VCaP (cell line): ENCODE measurements around the gene MBD3L5.
"Not testable (repeated sequence)": the region's sequence is repeated elsewhere in the genome, so short reads cannot be mapped to it uniquely, and the experiment has no call there.

Experiments used
- H3K27ac ChIP-seq: fragments of 450-650 bp; 2 replicates; pipeline ENCODE4 v1.5.1; 2017
- TF ChIP-seq, protein P1 (sequence below): fragments of 450-650 bp; conservative IDR thresholded peaks from 2 replicates; pipeline ENCODE4 v1.5.1; 2017; ENCODE audit warnings: mild to moderate bottlenecking, moderate library complexity

The MBD3L5 gene

DNA sequence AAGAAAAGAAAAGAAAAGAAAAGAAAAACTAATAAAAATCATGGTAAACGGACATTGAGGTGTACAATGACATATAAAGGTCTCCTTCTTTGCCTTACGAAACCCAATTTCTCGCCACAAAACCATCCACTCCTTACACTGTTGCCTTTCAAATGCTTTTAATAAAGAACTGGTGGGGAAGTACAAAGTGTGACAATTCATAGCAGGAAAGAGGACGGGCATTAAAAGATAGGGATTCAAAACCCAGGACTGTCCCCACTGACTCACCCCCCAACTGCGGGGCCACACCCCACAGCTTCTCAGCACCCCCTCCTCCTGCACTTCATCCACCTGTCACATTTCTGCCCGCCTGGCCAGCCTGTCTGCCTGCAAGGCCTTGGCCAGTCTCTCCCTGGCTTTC, 11.6 kb upstream of the MBD3L5 start:
- no peak overlapping the region for H3K27ac ChIP-seq
- TF ChIP-seq, protein P1, sequence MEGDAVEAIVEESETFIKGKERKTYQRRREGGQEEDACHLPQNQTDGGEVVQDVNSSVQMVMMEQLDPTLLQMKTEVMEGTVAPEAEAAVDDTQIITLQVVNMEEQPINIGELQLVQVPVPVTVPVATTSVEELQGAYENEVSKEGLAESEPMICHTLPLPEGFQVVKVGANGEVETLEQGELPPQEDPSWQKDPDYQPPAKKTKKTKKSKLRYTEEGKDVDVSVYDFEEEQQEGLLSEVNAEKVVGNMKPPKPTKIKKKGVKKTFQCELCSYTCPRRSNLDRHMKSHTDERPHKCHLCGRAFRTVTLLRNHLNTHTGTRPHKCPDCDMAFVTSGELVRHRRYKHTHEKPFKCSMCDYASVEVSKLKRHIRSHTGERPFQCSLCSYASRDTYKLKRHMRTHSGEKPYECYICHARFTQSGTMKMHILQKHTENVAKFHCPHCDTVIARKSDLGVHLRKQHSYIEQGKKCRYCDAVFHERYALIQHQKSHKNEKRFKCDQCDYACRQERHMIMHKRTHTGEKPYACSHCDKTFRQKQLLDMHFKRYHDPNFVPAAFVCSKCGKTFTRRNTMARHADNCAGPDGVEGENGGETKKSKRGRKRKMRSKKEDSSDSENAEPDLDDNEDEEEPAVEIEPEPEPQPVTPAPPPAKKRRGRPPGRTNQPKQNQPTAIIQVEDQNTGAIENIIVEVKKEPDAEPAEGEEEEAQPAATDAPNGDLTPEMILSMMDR: no peak

DNA sequence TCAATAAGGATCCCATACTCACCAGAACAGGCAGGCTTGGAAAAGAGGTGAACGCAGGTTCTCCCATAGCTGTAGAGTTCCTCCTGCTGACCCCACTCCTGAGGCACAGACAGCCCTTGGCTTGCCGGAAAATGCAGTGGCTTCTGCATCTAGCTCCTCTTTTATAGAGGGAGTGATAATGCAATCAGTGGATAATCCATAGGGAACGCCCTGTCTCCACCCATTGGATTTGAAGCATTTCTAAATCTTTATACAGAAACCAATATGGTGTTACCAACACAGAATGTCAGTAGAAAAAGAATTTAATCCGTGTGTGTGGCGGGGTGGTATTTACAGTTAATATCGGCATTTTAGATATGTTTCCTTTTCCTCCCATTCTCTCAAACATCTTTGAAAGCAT, 9.0 kb upstream of the MBD3L5 start, which contains the start of gene MBD3L2B:
Gene MBD3L2B (minus strand): TSS at position 101 of the 400 bp plus-strand sequence. CDS start 34 bp downstream, at position 67.
- not testable (repeated sequence) for H3K27ac ChIP-seq

DNA sequence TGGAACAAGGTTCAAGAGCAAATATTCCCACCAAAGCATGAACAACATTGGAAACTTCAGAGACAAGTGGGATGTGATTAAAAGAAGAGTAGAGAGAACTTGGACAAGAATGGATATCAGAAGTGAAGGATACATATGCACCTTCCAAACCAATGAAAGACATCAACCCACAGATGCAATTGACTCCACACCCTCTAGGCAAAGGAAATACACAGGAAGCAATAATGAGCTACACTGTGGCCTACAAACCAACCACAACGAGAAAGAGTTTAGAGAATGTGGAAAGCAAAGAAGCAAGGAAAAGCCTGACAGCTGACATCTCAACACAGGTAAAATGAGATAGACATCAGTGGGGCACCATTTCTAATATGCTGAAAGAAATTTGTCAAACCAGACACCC, 1.6 kb upstream of the MBD3L5 start:
- H3K27ac ChIP-seq: not testable (repeated sequence)

DNA sequence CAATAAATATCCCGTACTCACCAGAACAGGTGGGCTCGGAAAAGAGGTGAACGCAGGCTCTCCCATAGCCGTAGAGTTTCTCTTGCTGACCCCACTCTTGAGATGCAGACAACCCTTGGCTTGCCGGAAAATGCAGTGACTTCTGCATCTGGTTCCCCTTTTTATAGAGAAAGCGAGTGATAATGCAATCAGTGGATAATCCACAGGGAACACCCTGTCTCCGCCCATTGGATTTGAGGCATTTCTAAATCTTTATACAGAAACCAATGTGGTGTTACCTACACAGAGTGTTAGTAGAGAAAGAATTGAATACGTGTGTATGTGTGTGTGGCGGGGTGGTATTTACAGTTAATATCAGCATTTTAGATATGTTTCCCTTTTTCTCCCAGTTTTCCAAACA, 9.7 kb downstream of the MBD3L5 start, which contains the start of gene MBD3L4:
Gene MBD3L4 (minus strand): TSS at position 101 of the 400 bp plus-strand sequence. CDS start 35 bp downstream, at position 66.
- not testable (repeated sequence) for H3K27ac ChIP-seq

DNA sequence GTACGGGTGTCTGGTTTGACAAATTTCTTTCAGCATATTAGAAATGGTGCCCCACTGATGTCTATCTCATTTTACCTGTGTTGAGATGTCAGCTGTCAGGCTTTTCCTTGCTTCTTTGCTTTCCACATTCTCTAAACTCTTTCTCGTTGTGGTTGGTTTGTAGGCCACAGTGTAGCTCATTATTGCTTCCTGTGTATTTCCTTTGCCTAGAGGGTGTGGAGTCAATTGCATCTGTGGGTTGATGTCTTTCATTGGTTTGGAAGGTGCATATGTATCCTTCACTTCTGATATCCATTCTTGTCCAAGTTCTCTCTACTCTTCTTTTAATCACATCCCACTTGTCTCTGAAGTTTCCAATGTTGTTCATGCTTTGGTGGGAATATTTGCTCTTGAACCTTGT, 11.2 kb downstream of the MBD3L5 start:
- not testable (repeated sequence) for H3K27ac ChIP-seq

DNA sequence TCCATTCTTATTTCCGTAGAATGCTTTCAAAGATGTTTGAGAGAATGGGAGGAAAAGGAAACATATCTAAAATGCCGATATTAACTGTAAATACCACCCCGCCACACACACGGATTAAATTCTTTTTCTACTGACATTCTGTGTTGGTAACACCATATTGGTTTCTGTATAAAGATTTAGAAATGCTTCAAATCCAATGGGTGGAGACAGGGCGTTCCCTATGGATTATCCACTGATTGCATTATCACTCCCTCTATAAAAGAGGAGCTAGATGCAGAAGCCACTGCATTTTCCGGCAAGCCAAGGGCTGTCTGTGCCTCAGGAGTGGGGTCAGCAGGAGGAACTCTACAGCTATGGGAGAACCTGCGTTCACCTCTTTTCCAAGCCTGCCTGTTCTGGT, 18.6 kb downstream of the MBD3L5 start, which contains the start of gene MBD3L2:
Gene MBD3L2 (plus strand): TSS at position 301 of the 400 bp plus-strand sequence. CDS start 53 bp downstream, at position 354.
- H3K27ac ChIP-seq: not testable (repeated sequence)

DNA sequence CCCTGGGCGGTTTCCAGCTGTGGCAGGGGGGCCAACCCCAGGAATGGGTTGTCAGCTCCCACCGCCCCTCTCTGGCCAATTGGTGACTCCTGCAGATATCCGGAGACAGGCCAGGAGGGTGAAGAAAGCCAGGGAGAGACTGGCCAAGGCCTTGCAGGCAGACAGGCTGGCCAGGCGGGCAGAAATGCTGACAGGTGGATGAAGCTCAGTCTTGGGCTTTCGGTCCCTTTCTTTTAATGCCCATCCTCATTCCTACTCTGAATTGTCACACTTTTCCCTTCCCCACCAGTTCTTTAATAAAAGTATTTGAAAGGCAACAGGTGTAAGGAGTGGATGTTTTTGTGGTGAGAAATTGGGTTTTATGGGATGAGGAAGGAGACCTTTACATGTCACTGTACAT, 21.0 kb downstream of the MBD3L5 start:
- not testable (repeated sequence) for H3K27ac ChIP-seq

DNA sequence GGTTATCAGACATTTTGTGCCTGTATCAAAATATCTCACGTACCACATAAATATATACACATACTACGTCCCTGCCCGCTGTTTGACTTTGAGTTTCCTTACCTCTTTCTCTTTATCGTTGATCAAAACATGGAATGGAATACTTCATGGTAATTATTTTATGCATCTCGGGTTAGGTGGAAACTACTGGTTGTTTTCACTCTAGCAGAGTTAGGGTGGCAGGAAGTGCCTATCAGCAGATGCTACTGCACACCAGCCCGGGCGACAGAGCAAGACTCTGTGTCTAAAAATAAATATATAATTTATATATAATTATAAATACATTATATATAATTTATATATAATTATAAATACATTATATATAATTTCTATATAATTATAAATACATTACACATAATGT, 22.5 kb downstream of the MBD3L5 start:
- not testable (repeated sequence) for H3K27ac ChIP-seq

DNA sequence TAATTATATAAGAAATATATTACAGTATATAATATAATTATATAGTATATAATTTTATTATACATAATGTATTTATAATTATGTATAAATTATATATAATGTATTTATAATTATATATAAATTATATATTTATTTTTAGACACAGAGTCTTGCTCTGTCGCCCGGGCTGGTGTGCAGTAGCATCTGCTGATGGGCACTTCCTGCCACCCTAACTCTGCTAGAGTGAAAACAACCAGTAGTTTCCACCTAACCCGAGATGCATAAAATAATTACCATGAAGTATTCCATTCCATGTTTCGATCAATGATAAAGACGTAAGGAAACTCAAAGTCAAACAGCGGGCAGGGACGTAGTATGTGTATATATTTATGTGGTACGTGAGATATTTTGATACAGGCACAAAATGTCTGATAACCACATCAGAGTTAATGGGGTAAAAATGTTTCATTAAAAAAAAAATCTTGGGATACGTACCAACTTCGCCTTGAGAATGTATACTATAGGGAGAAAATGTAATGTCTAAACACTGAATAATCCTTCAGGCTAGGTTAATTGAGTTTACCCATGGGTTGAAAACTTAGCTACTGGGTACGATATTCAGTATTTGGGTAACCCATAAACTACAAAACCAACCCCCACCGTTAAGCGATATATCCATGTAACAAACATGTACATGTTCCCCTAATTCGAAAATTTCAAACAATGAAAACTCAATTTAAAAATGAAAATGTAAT, 24.4 kb downstream of the MBD3L5 start:
- H3K27ac ChIP-seq: not testable (repeated sequence)

DNA sequence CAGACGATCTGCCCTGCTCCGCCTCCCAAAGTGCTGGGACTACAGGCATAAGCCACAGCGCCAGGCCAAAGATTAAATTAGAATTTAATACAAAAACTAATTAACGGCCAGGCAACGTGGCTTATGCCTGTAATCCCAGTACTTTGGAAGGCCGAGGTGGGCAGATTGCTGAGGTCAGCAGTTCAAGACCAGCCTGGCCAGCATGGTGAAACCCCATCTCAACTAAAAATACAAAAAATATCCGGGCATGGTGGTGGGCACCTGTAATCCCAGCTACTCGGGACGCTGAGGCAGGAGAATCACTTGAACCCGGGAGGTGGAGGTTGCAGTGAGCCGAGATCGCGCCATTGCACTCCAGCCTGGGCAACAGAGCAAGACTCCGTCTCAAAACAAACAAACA, 25.3 kb downstream of the MBD3L5 start:
- H3K27ac ChIP-seq: not testable (repeated sequence)

DNA sequence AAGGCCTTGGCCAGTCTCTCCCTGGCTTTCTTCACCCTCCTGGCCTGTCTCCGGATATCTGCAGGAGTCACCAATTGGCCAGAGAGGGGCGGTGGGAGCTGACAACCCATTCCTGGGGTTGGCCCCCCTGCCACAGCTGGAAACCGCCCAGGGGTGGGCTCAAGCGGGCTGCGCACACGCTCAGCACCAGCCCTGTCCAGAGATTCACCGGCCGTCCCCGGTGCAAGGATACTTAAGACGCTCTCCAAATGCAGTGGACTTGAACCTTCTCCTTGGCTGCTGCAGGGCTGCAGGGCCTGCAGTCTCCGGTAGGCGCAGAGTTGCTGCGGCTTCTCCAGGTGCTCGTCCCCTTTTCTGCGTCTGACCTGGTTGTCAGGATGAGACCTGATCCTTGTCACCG, 26.0 kb downstream of the MBD3L5 start:
- H3K27ac ChIP-seq: not testable (repeated sequence)

DNA sequence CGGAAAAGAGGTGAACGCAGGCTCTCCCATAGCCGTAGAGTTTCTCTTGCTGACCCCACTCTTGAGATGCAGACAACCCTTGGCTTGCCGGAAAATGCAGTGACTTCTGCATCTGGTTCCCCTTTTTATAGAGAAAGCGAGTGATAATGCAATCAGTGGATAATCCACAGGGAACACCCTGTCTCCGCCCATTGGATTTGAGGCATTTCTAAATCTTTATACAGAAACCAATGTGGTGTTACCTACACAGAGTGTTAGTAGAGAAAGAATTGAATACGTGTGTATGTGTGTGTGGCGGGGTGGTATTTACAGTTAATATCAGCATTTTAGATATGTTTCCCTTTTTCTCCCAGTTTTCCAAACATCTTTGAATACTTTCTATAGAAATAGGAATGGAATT, 28.2 kb downstream of the MBD3L5 start, which contains the start of gene MBD3L3:
Gene MBD3L3 (minus strand): TSS at position 101 of the 400 bp plus-strand sequence. CDS start 71 bp downstream, at position 30.
- H3K27ac ChIP-seq: not testable (repeated sequence)

DNA sequence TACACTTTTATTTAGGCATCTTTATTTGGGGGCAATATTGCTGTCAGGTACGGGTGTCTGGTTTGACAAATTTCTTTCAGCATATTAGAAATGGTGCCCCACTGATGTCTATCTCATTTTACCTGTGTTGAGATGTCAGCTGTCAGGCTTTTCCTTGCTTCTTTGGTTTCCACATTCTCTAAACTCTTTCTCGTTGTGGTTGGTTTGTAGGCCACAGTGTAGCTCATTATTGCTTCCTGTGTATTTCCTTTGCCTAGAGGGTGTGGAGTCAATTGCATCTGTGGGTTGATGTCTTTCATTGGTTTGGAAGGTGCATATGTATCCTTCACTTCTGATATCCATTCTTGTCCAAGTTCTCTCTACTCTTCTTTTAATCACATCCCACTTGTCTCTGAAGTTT, 29.6 kb downstream of the MBD3L5 start:
- H3K27ac ChIP-seq: not testable (repeated sequence)

DNA sequence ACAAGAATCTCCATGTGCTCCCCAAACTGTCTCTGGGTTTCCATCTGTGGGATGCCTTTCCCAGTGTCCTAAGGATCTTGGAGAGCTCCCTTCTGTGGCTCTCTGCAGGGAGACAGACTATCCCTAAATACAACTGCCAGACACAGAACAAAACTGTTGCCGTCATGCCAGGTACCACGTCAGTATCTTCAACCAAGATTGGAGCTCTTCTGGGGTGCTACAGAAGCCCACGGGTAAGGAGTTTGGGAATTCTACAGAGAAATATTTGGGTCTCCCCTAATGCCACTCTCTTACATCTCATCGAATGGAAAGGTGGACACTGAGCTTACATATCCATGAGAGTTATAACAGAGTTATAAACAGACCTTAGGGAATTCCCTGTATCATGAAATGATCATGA, 33.0 kb downstream of the MBD3L5 start:
- TF ChIP-seq, protein P1: no peak

More for the DNA sequence above, 33.0 kb downstream of the MBD3L5 start:
- H3K27ac ChIP-seq: no peak overlapping the region
